ENCODE data around the gene TAF1L. TPM values are rescaled to one million over a fixed set of nuclear protein-coding genes. Genes with fewer than 3 reads are reported as not detected.
"Not testable (repeated sequence)": the region's sequence is repeated elsewhere in the genome, so short reads cannot be mapped to it uniquely, and the experiment has no call there.

The TAF1L gene
- total and polyA plus RNA-seq, 8 donors, result not detected

GRCh38 chr9:32622948-32623347, 12.5 kb downstream of the TAF1L start:
- Histone ChIP-seq H3K4me3 (no peak overlapping the region), H3K4me1 (no peaks in the 10 kb centered on the region), H3K36me3 (no peaks in the 10 kb centered on the region), H3K27me3 (peaks cover 0 to 4% (median 0%) of the 10 kb centered on the region in 3 donors), H3K27ac (no peak overlapping the region), H3K9me3 (no peaks in the 10 kb centered on the region)
- no peak for DNase-seq
- 62 to 74% (median 71%) methylated on average over 1 of the region's 1 CpG for WGBS, 5 donors
- TF ChIP-seq CTCF (IDR thresholded peaks at IDR 0.05) (no peak), POLR2AphosphoS5 (IDR thresholded peaks at IDR 0.05) (no peak), POLR2A (IDR thresholded peaks at IDR 0.05) (no peak), EP300 (IDR thresholded peaks at IDR 0.05) (no peak)
- intact Hi-C loops (cut with DNase I; ENCODE audit: low total_unique reads), result no loop called here

- intact Hi-C loops (cut with DNase I; ENCODE audit: low total_unique reads), result no loop called here
- no peaks in the 10 kb centered on the region for H3K4me1 ChIP-seq
- WGBS, 5 donors, result 67 to 76% (median 74%) methylated on average over 5 of the region's 5 CpGs
- no peak for TF ChIP-seq EP300 (IDR thresholded peaks at IDR 0.05)
- no peak for TF ChIP-seq CTCF (IDR thresholded peaks at IDR 0.05)
- TF ChIP-seq POLR2AphosphoS5 (IDR thresholded peaks at IDR 0.05), result no peak
- TF ChIP-seq POLR2A (IDR thresholded peaks at IDR 0.05), result no peak
- no peak overlapping the region for H3K4me3 ChIP-seq
- H3K27me3 ChIP-seq, result peaks cover 0 to 4% (median 0%) of the 10 kb centered on the region in 3 donors
- H3K9me3 ChIP-seq, result no peaks in the 10 kb centered on the region
- H3K27ac ChIP-seq, result no peak overlapping the region
- no peak for DNase-seq
- H3K36me3 ChIP-seq, result no peaks in the 10 kb centered on the region
Observed at GRCh38 chr9:32618261-32618660, 17.2 kb downstream of the TAF1L start.

GRCh38 chr9:32606811-32607210, 28.7 kb downstream of the TAF1L start:
- TF ChIP-seq POLR2AphosphoS5 (IDR thresholded peaks at IDR 0.05) (no peak), CTCF (IDR thresholded peaks at IDR 0.05) (no peak), EP300 (IDR thresholded peaks at IDR 0.05) (no peak), POLR2A (IDR thresholded peaks at IDR 0.05) (no peak)
- intact Hi-C loops (cut with DNase I; ENCODE audit: low total_unique reads), result no loop called here
- Histone ChIP-seq H3K4me1 (no peaks in the 10 kb centered on the region), H3K27me3 (no peaks in the 10 kb centered on the region), H3K9me3 (peaks cover 0 to 10% (median 7%) of the 10 kb centered on the region in 4 donors), H3K27ac (no peak overlapping the region), H3K36me3 (no peaks in the 10 kb centered on the region), H3K4me3 (no peak overlapping the region)
- DNase-seq, result no peak
- 60 to 74% (median 71%) methylated on average over 2 of the region's 2 CpGs for WGBS, 5 donors

GRCh38 chr9:32603914-32604852, 31.3 kb downstream of the TAF1L start:
- 71 to 76% (median 74%) methylated on average over 12 of the region's 12 CpGs for WGBS, 5 donors
- Histone ChIP-seq H3K9me3 (peaks cover 0 to 10% (median 7%) of the 10 kb centered on the region in 4 donors), H3K4me1 (no peaks in the 10 kb centered on the region), H3K4me3 (no peak overlapping the region), H3K27me3 (no peaks in the 10 kb centered on the region), H3K36me3 (no peaks in the 10 kb centered on the region), H3K27ac (no peak overlapping the region)
- DNase-seq, result no peak
- intact Hi-C loops (cut with DNase I; ENCODE audit: low total_unique reads), result no loop called here
- no peak for TF ChIP-seq POLR2AphosphoS5 (IDR thresholded peaks at IDR 0.05)
- no peak for TF ChIP-seq EP300 (IDR thresholded peaks at IDR 0.05)
- no peak for TF ChIP-seq POLR2A (IDR thresholded peaks at IDR 0.05)
- no peak for TF ChIP-seq CTCF (IDR thresholded peaks at IDR 0.05)

GRCh38 chr9:32599021-32599420, 36.4 kb downstream of the TAF1L start:
- intact Hi-C loops (cut with DNase I; ENCODE audit: low total_unique reads); H3K4me1 ChIP-seq; H3K27ac ChIP-seq; H3K27me3 ChIP-seq; H3K9me3 ChIP-seq; H3K4me3 ChIP-seq; H3K36me3 ChIP-seq; DNase-seq: not testable (repeated sequence)
- 69 to 78% (median 76%) methylated on average over 3 of the region's 3 CpGs for WGBS, 5 donors

Data from stomach (tissue), 9 donors.